ENCODE data around the gene TRIM38.

The TRIM38 gene

GRCh38 chr6:26029570-26029856 lies 66.9 kb downstream of the TRIM38 start:
- DNase-seq = no peak

- DNase-seq = no peak
Measured at GRCh38 chr6:26029857-26030653, 67.5 kb downstream of the TRIM38 start.

- DNase-seq = no peak
Measured at GRCh38 chr6:26030716-26031115, 68.1 kb downstream of the TRIM38 start.

GRCh38 chr6:26031151-26031594 lies 68.6 kb downstream of the TRIM38 start:
- DNase-seq = no peak

GRCh38 chr6:26031595-26032339 lies 69.2 kb downstream of the TRIM38 start:
- peak; percentile 77 for DNase-seq

- no peak for DNase-seq
Measured at GRCh38 chr6:26032340-26033084, 69.9 kb downstream of the TRIM38 start.

- DNase-seq = peak; percentile 45
Measured at GRCh38 chr6:26033085-26033940, 70.7 kb downstream of the TRIM38 start.

- no peak for DNase-seq
Measured at GRCh38 chr6:26033941-26034354, 71.3 kb downstream of the TRIM38 start.

GRCh38 chr6:26034905-26035304 lies 72.3 kb downstream of the TRIM38 start:
- no peak for DNase-seq

Data from activated CD8-positive, alpha-beta memory T cell treated with anti-CD3 and anti-CD28 coated beads, Interleukin-2, amount 50 U/mL, for 4 hours (primary cell).